Retinal pigment epithelial cell (primary cell): ENCODE results near the gene PHF8.

ENCODE experiments used
- DNase-seq: peaks from one replicate; pipeline ENCODE4 v3.0.0-alpha.2; 2010; ENCODE audit warnings: low read depth
- H3K4me3 ChIP-seq: 2 replicates; pipeline ENCODE4 v1.5.1; 2011; ENCODE audit warnings: mild to moderate bottlenecking, low read length, control low read depth, moderate library complexity
- TF ChIP-seq, protein P1 (sequence below): conservative IDR thresholded peaks from 2 replicates; pipeline ENCODE4 v1.5.1; 2011; ENCODE audit warnings: low read depth, low read length, control low read depth, inconsistent platforms

Gene PHF8

DNA sequence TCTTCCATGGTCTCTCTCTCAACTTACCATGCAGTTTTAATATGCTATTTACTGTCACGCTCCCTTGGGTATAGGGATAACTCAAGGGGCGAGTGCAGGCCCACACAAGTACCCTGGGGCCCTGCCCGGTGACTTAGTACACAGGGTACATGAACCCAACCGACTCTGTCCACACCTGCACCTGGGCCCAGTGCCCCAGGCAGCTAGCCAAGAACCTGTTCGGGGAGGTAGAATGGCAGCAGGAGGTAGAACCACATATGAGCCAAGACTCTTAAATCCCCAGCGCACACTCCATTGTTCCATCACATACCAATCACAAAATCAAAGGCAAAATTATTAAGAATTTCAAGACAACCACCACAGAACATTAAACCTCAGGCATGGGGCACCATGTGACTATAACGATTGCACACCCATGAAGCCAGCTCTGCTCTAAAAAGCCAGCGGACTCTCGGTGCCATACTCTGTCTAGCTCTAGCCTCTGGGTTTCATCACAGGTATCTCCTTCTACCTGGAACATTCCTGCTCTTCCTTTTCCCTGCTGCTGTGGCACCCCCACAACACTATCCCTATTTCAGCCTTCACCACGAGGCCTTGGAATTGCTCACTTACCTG is 14.6 kb downstream of the PHF8 start:
- H3K4me3 ChIP-seq = no peak overlapping the region

DNA sequence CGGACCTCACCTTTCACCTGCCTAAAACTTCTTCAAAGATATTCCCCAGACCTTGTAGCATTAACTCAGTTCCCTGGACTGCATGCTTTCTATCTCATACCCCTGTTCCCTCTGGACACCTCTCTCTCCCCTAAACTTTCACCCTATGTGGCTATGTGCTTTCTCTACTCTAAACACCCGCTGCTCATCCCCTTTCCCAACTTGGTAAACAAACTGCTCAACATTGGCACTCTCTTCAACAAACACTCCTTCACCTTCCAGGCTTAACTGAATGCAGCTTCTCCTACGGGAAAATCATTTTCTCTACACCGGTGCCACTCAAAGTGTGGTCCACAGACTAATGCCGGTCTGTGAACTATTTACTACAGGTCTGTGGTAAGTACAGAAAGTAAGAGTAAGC is 19.9 kb downstream of the PHF8 start:
- H3K4me3 ChIP-seq = no peak overlapping the region
- TF ChIP-seq, protein P1, sequence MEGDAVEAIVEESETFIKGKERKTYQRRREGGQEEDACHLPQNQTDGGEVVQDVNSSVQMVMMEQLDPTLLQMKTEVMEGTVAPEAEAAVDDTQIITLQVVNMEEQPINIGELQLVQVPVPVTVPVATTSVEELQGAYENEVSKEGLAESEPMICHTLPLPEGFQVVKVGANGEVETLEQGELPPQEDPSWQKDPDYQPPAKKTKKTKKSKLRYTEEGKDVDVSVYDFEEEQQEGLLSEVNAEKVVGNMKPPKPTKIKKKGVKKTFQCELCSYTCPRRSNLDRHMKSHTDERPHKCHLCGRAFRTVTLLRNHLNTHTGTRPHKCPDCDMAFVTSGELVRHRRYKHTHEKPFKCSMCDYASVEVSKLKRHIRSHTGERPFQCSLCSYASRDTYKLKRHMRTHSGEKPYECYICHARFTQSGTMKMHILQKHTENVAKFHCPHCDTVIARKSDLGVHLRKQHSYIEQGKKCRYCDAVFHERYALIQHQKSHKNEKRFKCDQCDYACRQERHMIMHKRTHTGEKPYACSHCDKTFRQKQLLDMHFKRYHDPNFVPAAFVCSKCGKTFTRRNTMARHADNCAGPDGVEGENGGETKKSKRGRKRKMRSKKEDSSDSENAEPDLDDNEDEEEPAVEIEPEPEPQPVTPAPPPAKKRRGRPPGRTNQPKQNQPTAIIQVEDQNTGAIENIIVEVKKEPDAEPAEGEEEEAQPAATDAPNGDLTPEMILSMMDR = no peak
- no peak for DNase-seq

More for the DNA sequence above, 14.6 kb downstream of the PHF8 start:
- no peak for DNase-seq
- TF ChIP-seq, protein P1 = no peak

DNA sequence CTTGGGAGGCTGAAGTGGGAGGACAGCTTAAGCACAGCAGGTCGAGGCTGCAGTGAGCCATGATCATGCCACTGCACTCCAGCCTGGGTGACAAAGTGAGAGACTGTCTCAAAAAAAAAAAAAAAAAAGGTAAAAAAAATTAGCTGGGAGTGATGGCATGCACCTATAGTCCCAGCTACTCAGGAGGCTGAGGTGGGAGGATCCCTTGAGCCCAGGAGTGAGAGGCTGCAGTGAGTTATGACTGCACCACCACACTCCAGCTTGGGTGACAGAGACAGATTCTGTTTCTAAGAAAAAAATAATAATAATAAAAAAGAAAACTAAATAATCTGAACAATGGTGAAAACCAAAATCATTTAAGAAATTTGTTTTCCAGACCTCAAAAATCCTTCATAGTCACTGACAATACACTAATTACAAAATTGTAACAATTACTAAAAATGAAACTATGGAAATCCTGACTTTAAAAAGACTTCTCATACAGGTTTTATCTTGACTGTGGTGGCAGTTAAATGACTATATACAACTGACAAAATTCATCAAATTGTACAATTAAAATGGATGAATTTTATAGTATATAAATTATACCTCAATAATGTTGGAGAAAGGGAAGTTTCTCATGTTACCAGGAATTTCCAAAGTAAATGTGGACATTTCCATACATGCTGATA is 31.3 kb downstream of the PHF8 start:
- no peak for DNase-seq
- TF ChIP-seq, protein P1 = no peak
- H3K4me3 ChIP-seq = no peak overlapping the region

DNA sequence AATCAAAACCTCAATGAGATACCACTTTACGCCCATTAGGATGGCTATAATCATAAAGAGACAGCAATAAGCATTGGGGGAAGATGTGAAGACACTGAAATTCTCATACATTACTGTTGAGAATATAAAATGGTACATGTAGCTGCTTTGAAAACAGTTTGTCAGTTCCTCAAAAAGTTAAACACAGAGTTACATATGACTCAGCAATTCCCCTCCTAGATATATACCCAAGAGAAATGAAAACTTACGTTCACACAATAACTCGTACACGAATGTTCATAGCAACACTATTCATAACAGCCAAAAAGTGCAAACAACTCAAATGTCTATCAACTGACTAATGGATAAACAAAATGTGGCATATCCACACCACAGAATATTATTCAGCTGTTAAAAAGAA is 36.6 kb downstream of the PHF8 start:
- TF ChIP-seq, protein P1 = no peak
- DNase-seq = no peak
- H3K4me3 ChIP-seq = no peak overlapping the region

DNA sequence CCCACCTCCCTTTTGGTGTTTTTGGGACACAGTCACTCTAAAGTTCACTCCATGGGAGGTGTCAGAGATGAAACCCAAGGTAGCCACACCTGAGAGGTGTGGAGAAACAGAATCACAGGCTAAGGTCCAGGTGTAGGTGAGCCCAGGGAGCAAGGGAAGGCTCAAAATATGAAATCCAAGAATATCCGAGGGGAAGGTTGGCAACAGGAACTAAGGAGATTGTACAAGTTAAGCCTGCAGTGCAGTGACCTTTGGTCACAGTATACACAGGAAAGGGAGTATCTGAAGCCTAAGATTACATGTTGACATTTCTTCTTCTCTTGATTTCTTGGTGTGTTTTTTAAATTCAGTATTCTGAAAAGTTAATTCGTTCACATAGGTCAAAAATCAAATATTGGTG is 46.5 kb downstream of the PHF8 start:
- DNase-seq = no peak
- TF ChIP-seq, protein P1 = no peak
- H3K4me3 ChIP-seq = no peak overlapping the region

DNA sequence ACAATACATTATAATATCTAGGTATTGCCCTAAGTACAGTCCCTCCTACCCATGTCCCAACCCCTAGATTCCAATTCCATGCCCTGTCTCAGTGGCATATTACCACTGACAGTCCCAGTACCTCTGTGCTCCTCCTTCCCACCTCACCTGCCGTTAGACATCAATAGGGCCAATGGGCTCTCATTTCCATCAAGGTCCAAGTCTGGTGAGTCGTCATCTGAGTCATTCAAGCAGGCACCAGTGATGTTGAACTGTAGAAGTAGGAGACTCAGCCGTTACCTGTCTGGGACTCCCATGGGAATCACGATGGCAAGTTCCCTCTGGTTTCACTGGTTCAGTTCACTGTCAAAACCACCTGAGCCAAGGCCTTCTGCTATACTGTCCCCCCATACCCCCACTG is 51.7 kb downstream of the PHF8 start:
- TF ChIP-seq, protein P1 = no peak
- DNase-seq = no peak
- no peak overlapping the region for H3K4me3 ChIP-seq

DNA sequence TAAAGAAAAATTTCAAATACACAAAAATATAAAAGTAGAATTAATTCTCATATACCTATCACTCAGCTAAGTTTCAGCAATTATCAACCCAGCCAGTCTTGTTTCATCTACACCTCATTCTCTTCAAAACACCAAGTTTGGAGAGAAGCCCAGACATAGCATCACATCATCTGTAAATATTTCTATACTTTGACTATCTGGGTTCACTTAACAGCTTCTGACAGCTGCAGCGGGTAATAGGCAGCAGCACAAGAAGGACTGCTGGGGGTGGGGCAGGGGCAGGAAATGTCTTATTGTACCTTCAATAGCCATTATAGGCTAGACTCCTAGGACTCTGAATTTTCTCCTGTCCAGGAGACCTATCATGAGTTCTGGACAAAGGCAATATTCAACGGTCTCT is 54.1 kb downstream of the PHF8 start:
- no peak for DNase-seq
- no peak overlapping the region for H3K4me3 ChIP-seq
- TF ChIP-seq, protein P1 = no peak
